ENCODE data around the gene MUC5B.

GRCh38 chr11:1283906-1284305, 61.0 kb downstream of the MUC5B start:
- TF ChIP-seq, protein P1, sequence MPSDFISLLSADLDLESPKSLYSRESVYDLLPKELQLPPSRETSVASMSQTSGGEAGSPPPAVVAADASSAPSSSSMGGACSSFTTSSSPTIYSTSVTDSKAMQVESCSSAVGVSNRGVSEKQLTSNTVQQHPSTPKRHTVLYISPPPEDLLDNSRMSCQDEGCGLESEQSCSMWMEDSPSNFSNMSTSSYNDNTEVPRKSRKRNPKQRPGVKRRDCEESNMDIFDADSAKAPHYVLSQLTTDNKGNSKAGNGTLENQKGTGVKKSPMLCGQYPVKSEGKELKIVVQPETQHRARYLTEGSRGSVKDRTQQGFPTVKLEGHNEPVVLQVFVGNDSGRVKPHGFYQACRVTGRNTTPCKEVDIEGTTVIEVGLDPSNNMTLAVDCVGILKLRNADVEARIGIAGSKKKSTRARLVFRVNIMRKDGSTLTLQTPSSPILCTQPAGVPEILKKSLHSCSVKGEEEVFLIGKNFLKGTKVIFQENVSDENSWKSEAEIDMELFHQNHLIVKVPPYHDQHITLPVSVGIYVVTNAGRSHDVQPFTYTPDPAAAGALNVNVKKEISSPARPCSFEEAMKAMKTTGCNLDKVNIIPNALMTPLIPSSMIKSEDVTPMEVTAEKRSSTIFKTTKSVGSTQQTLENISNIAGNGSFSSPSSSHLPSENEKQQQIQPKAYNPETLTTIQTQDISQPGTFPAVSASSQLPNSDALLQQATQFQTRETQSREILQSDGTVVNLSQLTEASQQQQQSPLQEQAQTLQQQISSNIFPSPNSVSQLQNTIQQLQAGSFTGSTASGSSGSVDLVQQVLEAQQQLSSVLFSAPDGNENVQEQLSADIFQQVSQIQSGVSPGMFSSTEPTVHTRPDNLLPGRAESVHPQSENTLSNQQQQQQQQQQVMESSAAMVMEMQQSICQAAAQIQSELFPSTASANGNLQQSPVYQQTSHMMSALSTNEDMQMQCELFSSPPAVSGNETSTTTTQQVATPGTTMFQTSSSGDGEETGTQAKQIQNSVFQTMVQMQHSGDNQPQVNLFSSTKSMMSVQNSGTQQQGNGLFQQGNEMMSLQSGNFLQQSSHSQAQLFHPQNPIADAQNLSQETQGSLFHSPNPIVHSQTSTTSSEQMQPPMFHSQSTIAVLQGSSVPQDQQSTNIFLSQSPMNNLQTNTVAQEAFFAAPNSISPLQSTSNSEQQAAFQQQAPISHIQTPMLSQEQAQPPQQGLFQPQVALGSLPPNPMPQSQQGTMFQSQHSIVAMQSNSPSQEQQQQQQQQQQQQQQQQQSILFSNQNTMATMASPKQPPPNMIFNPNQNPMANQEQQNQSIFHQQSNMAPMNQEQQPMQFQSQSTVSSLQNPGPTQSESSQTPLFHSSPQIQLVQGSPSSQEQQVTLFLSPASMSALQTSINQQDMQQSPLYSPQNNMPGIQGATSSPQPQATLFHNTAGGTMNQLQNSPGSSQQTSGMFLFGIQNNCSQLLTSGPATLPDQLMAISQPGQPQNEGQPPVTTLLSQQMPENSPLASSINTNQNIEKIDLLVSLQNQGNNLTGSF (CRISPR knock-in tag; IDR thresholded peaks at IDR 0.05): no peak
- no peak for TF ChIP-seq KDM5A (IDR thresholded peaks at IDR 0.05; ENCODE audit: borderline replicate concordance, low read length)
- TF ChIP-seq, protein P2, sequence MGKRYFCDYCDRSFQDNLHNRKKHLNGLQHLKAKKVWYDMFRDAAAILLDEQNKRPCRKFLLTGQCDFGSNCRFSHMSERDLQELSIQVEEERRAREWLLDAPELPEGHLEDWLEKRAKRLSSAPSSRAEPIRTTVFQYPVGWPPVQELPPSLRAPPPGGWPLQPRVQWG (CRISPR knock-in tag; IDR thresholded peaks at IDR 0.05; ENCODE audit: borderline replicate concordance, low read depth): no peak
- no peak for TF ChIP-seq EZH2 (conservative IDR thresholded peaks at IDR 0.05; ENCODE audit: low read depth, low read length)
- no peak for TF ChIP-seq RNF2 (conservative IDR thresholded peaks at IDR 0.05; ENCODE audit: low read depth)
- TF ChIP-seq, protein P3, sequence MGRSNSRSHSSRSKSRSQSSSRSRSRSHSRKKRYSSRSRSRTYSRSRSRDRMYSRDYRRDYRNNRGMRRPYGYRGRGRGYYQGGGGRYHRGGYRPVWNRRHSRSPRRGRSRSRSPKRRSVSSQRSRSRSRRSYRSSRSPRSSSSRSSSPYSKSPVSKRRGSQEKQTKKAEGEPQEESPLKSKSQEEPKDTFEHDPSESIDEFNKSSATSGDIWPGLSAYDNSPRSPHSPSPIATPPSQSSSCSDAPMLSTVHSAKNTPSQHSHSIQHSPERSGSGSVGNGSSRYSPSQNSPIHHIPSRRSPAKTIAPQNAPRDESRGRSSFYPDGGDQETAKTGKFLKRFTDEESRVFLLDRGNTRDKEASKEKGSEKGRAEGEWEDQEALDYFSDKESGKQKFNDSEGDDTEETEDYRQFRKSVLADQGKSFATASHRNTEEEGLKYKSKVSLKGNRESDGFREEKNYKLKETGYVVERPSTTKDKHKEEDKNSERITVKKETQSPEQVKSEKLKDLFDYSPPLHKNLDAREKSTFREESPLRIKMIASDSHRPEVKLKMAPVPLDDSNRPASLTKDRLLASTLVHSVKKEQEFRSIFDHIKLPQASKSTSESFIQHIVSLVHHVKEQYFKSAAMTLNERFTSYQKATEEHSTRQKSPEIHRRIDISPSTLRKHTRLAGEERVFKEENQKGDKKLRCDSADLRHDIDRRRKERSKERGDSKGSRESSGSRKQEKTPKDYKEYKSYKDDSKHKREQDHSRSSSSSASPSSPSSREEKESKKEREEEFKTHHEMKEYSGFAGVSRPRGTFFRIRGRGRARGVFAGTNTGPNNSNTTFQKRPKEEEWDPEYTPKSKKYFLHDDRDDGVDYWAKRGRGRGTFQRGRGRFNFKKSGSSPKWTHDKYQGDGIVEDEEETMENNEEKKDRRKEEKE (IDR thresholded peaks at IDR 0.05): no peak
- no peak for TF ChIP-seq KDM4B (CRISPR knock-in tag; IDR thresholded peaks at IDR 0.05)
- no peak for TF ChIP-seq GTF2F1 (IDR thresholded peaks at IDR 0.05; ENCODE audit: low read length)
- no peak for TF ChIP-seq CHD2 (IDR thresholded peaks at IDR 0.05; ENCODE audit: low read depth, low read length)

Measured in HepG2 (cell line).